ENCODE data around the gene HRCT1. TPM values are rescaled to one million over a fixed set of nuclear protein-coding genes. Genes with fewer than 3 reads are reported as not detected.

Gene HRCT1
- 0.12 to 0.38 TPM (median 0.23 TPM) in 5 replicates for total RNA-seq (2022; extraction: Qiagen RNA extraction)

DNA sequence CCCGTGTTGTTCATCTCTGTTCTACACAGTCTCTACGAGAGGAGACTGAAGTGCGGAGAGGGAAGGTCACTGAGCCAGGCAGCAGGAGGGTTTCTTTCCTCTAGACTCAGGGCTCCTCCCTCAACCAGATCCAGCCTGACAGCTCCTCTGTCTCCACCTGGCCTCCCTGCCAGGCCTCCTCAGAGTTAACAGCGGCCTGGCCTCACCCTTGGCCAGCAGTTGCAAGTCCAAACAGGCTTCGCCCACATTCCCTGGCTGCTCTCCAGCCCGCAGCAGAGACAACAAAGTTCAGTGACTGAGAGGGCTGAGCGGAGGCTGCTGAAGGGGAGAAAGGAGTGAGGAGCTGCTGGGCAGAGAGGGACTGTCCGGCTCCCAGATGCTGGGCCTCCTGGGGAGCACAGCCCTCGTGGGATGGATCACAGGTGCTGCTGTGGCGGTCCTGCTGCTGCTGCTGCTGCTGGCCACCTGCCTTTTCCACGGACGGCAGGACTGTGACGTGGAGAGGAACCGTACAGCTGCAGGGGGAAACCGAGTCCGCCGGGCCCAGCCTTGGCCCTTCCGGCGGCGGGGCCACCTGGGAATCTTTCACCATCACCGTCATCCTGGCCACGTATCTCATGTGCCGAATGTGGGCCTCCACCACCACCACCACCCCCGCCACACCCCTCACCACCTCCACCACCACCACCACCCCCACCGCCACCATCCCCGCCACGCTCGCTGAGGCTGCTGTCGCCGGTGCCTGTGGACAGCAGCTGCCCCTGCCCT is at the start of gene HRCT1:
Gene HRCT1 (plus strand): TSS at position 291 of the 768 bp plus-strand sequence. CDS start 86 bp downstream, at position 377.

GRCh38 chr9:35870351-35870923 is 35.6 kb upstream of the HRCT1 start, which contains the start of gene OR13J1:
Gene OR13J1 (minus strand): TSS chr9:35870401. CDS start chr9:35870401, 0 bp downstream.

DNA sequence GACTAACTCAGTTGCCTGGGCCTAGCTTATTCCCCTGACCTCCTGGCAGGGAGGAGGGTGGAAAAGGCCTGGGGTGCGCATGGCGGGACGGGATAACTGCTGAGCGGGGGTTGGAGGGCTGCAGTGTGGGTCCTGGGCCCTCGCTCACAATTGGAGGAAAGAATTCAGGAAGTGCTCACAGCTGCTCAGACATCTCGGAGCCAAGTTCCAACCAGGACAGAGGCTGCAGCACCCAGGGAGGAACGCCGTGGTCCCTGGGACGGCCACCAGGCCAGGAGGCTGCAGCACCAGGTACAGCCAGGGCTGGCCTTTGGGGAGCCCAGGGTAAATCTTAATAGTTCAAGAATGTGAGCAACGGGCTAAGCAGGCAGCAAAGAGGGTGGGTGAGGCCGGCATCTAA is 3.3 kb downstream of the HRCT1 start, which contains the start of gene SPAAR:
Gene SPAAR (plus strand): TSS at position 217 of the 400 bp plus-strand sequence. CDS start 974 bp downstream, outside the sequence.

Other genes starting within 250 kb of the HRCT1 start
- gene RMRP, start 248.2 kb upstream of the HRCT1 start, total RNA-seq (2022; extraction: Qiagen RNA extraction) = 4.2 to 11.7 TPM (median 7.0 TPM) in 3 of 5 replicates, not detected in the others
- 21.2 to 27.0 TPM (median 25.3 TPM) in 5 replicates for gene CCDC107, start 247.9 kb upstream of the HRCT1 start, total RNA-seq (2022; extraction: Qiagen RNA extraction)
- gene ARHGEF39, start 241.0 kb upstream of the HRCT1 start, total RNA-seq (2022; extraction: Qiagen RNA extraction) = 13.1 to 20.9 TPM (median 19.3 TPM) in 5 replicates
- 4.2 to 7.9 TPM (median 7.3 TPM) in 5 replicates for gene CA9, start 232.3 kb upstream of the HRCT1 start, total RNA-seq (2022; extraction: Qiagen RNA extraction)
- 623 to 688 TPM (median 654 TPM) in 5 replicates for gene TPM2, start 216.3 kb upstream of the HRCT1 start, total RNA-seq (2022; extraction: Qiagen RNA extraction)
- gene TLN1, start 174.0 kb upstream of the HRCT1 start, total RNA-seq (2022; extraction: Qiagen RNA extraction) = 110 to 135 TPM (median 123 TPM) in 5 replicates
- gene CREB3, start 173.5 kb upstream of the HRCT1 start, total RNA-seq (2022; extraction: Qiagen RNA extraction) = 58.6 to 69.3 TPM (median 61.3 TPM) in 5 replicates
- 27.4 to 38.0 TPM (median 34.1 TPM) in 5 replicates for gene GBA2, start 157.0 kb upstream of the HRCT1 start, total RNA-seq (2022; extraction: Qiagen RNA extraction)
- 12.8 to 17.3 TPM (median 15.8 TPM) in 5 replicates for gene RGP1, start 156.9 kb upstream of the HRCT1 start, total RNA-seq (2022; extraction: Qiagen RNA extraction)
- gene MSMP, start 151.9 kb upstream of the HRCT1 start, total RNA-seq (2022; extraction: Qiagen RNA extraction) = 0.30 to 0.48 TPM (median 0.36 TPM) in 3 of 5 replicates, not detected in the others
- 4.6 to 7.4 TPM (median 6.1 TPM) in 5 replicates for gene NPR2, start 114.6 kb upstream of the HRCT1 start, total RNA-seq (2022; extraction: Qiagen RNA extraction)
- 0.44 to 0.64 TPM (median 0.58 TPM) in 5 replicates for gene SPAG8, start 93.9 kb upstream of the HRCT1 start, total RNA-seq (2022; extraction: Qiagen RNA extraction)
- 69.8 to 110 TPM (median 103 TPM) in 5 replicates for gene HINT2, start 91.2 kb upstream of the HRCT1 start, total RNA-seq (2022; extraction: Qiagen RNA extraction)
- not detected in 5 replicates for gene FAM221B, start 77.5 kb upstream of the HRCT1 start, total RNA-seq (2022; extraction: Qiagen RNA extraction)
- 2.5 to 3.7 TPM (median 3.4 TPM) in 5 replicates for gene TMEM8B, start 77.0 kb upstream of the HRCT1 start, total RNA-seq (2022; extraction: Qiagen RNA extraction)
- gene OR13J1, start 35.8 kb upstream of the HRCT1 start, total RNA-seq (2022; extraction: Qiagen RNA extraction) = not detected in 5 replicates
- 0.07 TPM in 1 of 5 replicates, not detected in the others for gene SPAAR, start 3.3 kb downstream of the HRCT1 start, total RNA-seq (2022; extraction: Qiagen RNA extraction)
- not detected in 5 replicates for gene OR2S2, start 52.0 kb downstream of the HRCT1 start, total RNA-seq (2022; extraction: Qiagen RNA extraction)
- gene RECK, start 130.7 kb downstream of the HRCT1 start, total RNA-seq (2022; extraction: Qiagen RNA extraction) = 5.6 to 6.9 TPM (median 5.7 TPM) in 5 replicates
- 8.5 to 12.1 TPM (median 10.4 TPM) in 5 replicates for gene GLIPR2, start 230.5 kb downstream of the HRCT1 start, total RNA-seq (2022; extraction: Qiagen RNA extraction)

Data from A549 treated with CORT108297 at 1 μM for 4 hours (cell line).